ENCODE measurements around the gene PAPSS2.
"Not testable (repeated sequence)": the region's sequence is repeated elsewhere in the genome, so short reads cannot be mapped to it uniquely, and the experiment has no call there.

The PAPSS2 gene

GRCh38 chr10:87642486-87642885, 17.2 kb upstream of the PAPSS2 start:
- H3K4me3 ChIP-seq (ENCODE audit: low read depth, low read length) = no peak overlapping the region

GRCh38 chr10:87642988-87643387, 16.7 kb upstream of the PAPSS2 start:
- H3K4me3 ChIP-seq (ENCODE audit: low read depth, low read length) = no peak overlapping the region

DNA sequence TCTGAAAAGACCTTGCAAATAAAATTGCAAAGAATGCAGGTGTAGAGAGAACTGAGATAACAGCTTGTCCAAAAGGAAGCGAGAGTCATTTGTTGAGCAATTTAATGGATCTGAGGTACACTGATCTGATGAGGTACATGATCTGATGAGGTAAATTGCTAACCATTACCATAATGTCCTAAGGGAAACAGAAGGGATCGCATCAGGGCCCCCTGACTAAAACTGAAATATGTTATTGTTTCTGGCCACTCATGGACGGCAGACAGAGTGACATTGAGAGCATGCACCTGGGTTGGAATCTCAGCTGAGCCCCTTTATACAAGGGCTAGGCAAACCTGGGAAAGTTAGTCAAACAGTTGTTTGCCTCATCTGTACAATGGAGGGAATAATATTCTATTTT, 15.8 kb upstream of the PAPSS2 start:
- no peak overlapping the region for H3K4me3 ChIP-seq (ENCODE audit: low read depth, low read length)

GRCh38 chr10:87644500-87644899, 15.2 kb upstream of the PAPSS2 start:
- H3K4me3 ChIP-seq (ENCODE audit: low read depth, low read length) = not testable (repeated sequence)

- H3K4me3 ChIP-seq (ENCODE audit: low read depth, low read length) = no peak overlapping the region
These were observed 13.3 kb upstream of the PAPSS2 start for GRCh38 chr10:87646192-87646909.

GRCh38 chr10:87646935-87647334, 12.7 kb upstream of the PAPSS2 start:
- no peak overlapping the region for H3K4me3 ChIP-seq (ENCODE audit: low read depth, low read length)

DNA sequence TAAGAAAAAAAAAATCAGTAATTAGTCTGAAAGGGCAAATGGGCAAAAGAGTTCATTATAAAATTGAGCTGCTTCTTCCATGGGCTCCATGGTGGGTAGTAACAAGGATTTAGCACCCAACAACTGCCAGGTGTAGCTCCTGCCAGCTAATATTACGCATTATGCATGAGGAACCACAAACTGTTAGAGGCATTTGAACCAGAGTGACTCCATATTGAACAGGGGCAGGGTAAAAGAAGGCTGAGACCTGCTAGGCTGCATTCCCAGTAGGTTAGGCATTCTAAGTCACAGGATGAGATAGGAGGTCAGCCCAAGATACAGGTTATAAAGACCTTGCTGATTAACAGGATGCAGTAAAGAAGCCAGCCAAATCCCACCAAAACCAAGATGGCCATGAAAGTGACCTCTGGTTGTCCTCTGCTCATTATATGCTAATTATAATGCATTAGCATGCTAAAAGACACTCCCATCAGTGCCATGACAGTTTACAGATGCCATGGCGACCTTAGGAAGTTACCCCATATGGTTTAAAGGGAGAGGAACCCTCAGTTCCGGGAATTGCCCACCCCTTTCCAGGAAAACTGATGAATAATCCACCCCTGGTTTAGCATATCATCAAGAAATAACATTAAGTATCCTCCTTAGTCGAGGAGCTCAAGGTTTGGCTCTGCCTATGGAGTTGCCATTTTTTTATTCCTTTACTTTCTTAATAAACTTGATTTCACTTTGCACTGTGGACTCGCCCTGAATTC, 8.7 kb upstream of the PAPSS2 start:
- H3K4me3 ChIP-seq (ENCODE audit: low read depth, low read length) = no peak overlapping the region

- H3K4me3 ChIP-seq (ENCODE audit: low read depth, low read length) = no peak overlapping the region
These were observed 7.9 kb upstream of the PAPSS2 start for GRCh38 chr10:87651801-87652200.

DNA sequence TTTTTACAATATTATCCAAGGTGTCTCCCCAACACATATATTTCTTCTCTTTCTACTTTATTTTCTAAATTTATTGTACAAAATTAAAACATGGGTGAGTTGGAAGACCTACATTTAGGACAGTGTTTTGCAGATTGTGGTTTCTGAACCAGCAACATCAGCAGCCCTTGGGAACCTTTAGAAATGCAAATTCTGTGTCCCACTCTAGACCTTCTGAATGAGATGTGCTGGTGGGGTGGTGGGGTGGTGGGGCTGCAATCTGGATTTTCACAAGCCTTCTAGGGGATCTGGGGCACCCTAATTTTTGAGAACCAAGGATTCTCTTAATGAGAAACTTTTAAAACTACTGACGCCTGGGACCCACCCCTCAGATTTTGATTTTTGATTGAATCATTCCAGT, 7.4 kb upstream of the PAPSS2 start:
- H3K4me3 ChIP-seq (ENCODE audit: low read depth, low read length) = no peak overlapping the region

- no peak overlapping the region for H3K4me3 ChIP-seq (ENCODE audit: low read depth, low read length)
These were observed 5.5 kb upstream of the PAPSS2 start for GRCh38 chr10:87654212-87654611.

- H3K4me3 ChIP-seq (ENCODE audit: low read depth, low read length) = no peak overlapping the region
These were observed 3.1 kb upstream of the PAPSS2 start for GRCh38 chr10:87656431-87657072.

GRCh38 chr10:87657371-87657770, 2.3 kb upstream of the PAPSS2 start:
- no peak overlapping the region for H3K4me3 ChIP-seq (ENCODE audit: low read depth, low read length)

DNA sequence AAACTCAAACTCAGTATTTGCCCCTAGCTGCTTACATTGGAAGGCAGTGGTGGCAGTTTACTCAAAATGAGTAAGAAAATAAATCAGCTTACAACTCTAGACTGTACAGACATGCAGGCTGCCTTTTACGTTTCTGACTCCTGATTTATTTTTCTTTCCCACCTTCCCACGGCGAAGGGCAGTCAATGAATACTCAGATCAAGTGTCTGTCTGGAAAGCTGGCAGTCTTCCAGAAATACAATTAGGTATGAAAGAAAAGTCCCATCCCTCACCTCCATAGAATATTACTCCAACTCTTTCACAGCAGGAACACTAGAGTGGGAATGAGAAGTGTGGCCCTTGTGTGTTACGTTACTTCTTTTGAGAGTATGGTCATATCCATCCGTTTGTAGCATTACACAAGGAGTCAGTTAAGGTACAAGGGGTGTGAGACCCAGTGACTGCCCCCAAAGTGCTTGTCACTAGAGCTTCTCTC, 1.3 kb upstream of the PAPSS2 start:
- no peak overlapping the region for H3K4me3 ChIP-seq (ENCODE audit: low read depth, low read length)

DNA sequence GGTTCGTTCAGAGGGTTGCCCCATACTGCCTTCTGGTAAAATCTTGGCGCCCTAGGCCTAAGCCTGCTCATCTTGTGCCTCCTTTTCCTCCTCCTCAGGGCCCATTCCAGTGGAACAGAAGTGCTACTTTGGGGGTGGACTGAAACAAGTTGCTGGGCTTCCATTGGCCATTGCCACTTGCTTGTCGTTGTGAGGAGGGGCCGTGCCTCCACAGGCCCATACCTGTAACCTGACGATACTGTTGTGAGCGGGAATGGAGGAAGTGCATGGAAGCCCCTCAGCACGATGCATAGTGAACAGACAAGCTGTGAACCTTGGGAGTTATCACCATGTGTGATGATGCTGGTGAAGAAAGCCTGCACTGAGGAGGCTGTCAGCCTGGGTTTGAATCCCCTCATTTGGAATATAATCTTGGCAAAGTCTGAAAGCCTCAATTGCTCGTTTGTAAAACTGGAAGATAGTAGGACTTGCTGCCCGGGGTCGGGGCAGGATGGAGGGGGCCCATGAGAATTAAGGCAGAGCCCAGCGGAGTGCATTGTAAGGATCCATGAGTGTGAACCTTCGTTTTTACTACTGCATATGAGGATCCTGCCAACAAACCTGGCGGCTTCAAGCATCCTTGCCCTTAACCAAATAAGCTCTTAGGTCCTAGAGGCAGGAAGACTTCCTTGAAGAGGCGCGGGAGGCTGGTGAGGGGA, 671 bp upstream of the PAPSS2 start:
- peak overlapping the region; percentile 31 for H3K4me3 ChIP-seq (ENCODE audit: low read depth, low read length)

DNA sequence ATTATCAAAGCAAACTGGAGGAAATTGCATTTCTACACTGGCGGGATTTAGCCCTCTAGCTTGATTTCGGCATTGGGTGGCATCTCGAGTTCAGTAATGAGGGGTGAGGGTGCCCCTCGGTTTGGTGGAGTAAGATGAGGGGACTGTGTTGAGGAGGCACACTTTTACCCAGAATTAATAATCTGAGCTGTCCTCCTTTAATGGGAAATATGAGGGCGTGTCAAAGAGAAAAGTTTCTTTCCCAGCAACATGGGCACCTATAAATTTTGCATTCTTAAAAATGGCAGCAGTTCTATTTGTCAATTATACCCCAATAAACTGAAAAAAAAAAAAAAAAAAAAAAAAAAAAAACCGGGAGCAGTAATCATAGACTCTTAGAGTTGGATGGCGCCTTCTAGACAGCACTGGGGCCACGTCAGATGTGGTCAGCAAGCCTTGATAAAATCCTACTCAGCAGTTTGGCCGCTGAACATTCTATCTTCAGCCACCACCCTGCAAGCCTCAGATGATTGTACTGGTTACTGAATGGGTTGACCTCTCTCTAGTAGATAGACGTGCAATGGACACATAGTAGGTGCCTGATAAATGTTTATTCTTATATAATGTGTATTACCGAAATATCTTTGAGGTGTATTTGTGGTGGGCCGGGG, 931 bp downstream of the PAPSS2 start:
- peak overlapping the region; percentile 75 for H3K4me3 ChIP-seq (ENCODE audit: low read depth, low read length)

GRCh38 chr10:87661861-87662785, 2.4 kb downstream of the PAPSS2 start:
- H3K4me3 ChIP-seq (ENCODE audit: low read depth, low read length) = no peak overlapping the region

DNA sequence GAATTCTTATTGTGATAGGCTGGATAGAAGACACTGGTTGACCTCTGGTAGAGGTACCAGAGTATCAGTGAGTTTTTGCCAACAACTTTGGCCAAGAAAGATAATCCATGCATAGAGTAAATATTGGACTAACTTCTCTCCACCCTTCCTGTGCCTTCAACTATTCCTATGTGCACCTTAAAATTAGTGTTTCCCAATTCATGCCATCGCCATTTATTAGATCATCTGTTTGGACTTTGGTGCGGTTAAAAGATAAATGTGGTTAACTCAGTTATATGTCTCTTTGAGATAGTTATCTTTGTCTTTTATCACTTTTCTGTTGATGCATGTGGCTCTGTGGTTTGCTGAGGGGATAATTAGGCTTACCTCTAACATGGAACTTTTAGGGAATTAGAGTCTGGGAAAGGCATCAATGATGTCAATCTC, 4.6 kb downstream of the PAPSS2 start:
- no peak overlapping the region for H3K4me3 ChIP-seq (ENCODE audit: low read depth, low read length)

GRCh38 chr10:87667493-87667892, 7.8 kb downstream of the PAPSS2 start:
- no peak overlapping the region for H3K4me3 ChIP-seq (ENCODE audit: low read depth, low read length)

GRCh38 chr10:87668324-87669074, 8.8 kb downstream of the PAPSS2 start:
- H3K4me3 ChIP-seq (ENCODE audit: low read depth, low read length) = no peak overlapping the region

Measured in iPS-11a (cell line).